ENCODE data around the gene DUS1L. TPM values are rescaled to one million over a fixed set of nuclear protein-coding genes. Genes with fewer than 3 reads are reported as not detected.

The DUS1L gene
- total RNA-seq, 1 donor from 2014 or later = 103 TPM

DNA sequence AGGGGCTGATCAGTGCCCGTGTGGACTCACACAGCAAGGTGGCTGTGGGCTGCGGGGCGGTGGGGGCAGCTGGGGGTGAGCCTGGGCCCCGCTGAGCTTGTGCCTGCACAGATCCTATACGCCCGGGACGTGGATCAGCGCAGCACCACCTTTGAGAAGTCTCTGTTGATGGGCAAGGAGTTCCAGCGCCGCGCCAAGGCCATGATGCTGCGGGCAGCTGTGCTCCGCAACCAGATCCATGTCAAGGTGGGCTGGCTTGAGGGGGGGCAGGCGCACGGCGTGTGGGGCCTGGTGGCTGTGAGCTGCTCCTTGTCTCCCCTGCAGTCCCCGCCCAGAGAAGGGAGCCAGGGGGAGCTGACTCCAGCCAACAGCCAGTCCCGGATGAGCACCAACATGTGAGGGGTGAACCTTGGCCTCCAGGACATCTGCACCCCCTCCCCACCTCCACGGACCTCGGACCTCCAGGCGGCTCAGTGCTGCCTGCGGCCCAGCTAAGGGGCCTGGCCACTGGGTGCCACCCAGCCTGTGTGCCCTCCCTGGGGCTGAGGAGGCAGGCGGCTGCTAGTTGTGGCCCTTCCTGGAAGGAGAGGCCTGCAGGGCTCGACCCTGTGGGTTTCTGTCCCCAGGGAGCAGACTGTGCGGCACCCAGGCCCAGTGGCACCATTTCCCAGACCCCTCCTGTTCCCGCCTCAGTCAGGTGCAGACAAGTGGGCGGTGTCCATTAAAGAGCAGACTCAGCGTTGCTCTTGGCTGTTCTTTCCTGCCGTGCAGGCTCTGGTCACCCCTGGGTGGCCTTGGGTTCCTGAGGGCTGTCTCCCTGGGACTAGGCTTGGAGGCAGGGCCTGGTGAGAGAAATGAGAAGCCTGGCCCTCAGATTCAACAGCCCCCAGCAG lies 8.6 kb downstream of the DUS1L start:
- DNase-seq (ENCODE audit: low spot score) = no peak

GRCh38 chr17:82055965-82056728 lies 9.5 kb downstream of the DUS1L start:
- no peak for DNase-seq (ENCODE audit: low spot score)

GRCh38 chr17:82055023-82055964 lies 10.3 kb downstream of the DUS1L start:
- no peak for DNase-seq (ENCODE audit: low spot score)

GRCh38 chr17:82054351-82055022 lies 11.1 kb downstream of the DUS1L start:
- no peak for DNase-seq (ENCODE audit: low spot score)

GRCh38 chr17:82053556-82054263 lies 11.9 kb downstream of the DUS1L start:
- DNase-seq (ENCODE audit: low spot score) = no peak

- DNase-seq (ENCODE audit: low spot score) = no peak
These were observed 12.5 kb downstream of the DUS1L start for GRCh38 chr17:82053130-82053529.

DNA sequence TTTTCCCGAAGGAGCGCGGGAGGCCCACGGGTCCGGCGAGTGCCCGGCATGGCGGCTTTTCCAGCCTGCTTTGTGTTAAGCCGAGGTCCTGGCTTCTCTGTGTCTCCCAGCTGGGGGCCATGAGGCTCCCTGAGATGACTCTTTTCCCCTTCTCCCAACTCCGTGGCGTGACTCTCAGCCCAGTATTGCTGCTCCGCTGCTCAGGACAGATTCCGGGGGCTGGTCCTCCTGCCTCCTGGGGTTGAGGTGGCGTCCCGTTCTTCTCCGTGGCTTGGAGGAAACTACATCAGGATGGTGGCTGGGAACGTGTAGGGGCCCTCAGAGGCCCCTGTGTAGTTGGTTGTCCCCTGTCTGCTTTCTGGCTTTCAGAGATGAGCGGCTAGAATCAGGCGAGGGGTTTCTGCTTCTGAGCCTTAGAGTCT lies 13.0 kb downstream of the DUS1L start:
- DNase-seq (ENCODE audit: low spot score) = no peak

DNA sequence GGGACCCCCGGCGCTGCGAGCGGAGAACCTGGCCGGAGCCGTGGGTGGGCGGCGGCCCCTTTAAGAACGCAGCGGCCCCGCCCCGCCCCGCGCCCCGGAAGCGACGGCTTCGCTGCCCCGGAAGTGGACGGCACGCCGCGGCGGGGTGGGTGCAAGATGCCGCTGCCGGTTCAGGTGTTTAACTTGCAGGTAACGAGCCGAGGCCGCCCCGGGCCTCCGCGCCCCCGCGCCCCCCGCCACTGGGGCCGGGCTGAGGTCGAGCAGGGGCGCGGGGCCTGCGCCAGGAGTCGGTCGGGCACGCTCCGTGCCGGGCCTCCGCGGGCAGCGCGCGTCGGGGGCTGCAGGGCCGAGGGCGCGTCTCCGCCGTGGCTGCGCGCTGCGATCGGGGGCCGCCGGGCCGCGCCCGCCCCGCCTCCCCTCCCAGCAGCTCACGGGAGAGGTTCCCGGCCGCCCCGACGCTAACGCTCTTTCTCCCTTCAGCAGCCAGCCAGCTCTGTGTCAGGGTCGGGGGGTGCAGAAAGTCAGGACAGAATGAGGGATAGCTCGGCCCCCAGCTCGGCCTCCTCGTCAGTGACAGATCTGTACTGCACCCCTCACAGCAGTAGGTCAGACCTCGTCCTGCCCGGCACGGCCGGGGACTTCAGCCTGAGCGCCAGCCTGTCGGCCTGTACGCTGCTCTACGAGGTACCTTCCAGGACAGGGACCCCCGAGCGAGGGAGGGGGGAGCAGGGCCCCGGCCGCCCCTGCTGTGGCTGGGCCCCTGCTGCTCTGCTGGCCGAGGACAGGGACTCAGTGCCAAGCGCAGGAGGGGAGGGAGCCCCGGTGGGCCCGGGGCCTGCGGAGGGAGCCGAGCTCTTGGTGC lies 13.6 kb downstream of the DUS1L start, which contains the start of the genes GPS1 and RFNG:
TSS of gene GPS1 (plus strand) at position 123 of the 862 bp plus-strand sequence. CDS start at position 157, 34 bp downstream.
TSS of gene RFNG (minus strand) at position 36 of the 862 bp plus-strand sequence. CDS start 45 bp downstream, outside the sequence.
- no peak for DNase-seq (ENCODE audit: low spot score)

DNA sequence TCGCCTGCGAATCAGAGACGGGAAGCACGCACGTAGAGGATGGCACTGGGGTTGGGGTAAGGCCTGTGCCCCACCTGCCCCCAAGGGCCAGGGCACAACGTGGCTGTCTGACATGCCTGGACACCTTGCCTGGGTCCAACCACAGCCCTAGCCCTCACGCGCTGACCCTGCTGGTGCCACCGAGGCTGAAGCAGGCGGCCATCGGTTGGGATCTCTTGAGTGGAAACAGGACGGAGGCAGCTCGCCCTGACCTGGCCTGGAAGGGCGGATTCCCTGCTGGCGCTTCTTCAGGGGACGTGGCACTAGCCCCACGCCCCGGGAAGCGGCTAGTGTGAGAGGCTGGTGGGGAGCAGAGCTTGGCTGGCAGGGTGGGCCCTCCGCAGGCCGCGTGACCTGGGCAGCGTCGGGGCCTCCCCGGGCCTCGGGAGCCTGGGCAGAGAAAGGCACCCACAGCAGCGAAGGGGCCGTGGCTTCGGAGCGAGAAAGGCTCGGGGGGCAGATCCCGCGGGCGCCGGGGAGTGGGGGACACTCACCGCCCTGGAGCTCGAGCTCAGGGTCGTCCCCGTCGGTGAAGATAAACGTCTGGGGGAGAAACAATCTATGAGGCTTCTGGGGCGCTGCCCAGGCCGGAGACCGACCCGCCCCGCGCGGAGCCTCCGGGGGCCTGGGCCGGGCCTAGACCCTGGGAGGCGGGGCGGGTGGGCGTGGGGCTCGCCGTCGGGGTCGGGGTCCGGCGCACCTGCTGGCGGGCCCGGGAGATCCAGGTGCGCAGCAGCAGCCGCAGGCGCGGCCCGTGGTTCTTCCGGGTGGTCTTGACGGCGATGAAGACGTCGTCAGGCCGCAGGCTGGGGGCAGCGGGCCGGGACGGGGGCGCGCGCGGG lies 14.6 kb downstream of the DUS1L start:
- DNase-seq (ENCODE audit: low spot score) = no peak

- no peak for DNase-seq (ENCODE audit: low spot score)
These were observed 15.3 kb downstream of the DUS1L start for GRCh38 chr17:82050152-82050760.

GRCh38 chr17:82049521-82049971 lies 16.1 kb downstream of the DUS1L start:
- no peak for DNase-seq (ENCODE audit: low spot score)

GRCh38 chr17:82049106-82049505 lies 16.5 kb downstream of the DUS1L start:
- no peak for DNase-seq (ENCODE audit: low spot score)

- DNase-seq (ENCODE audit: low spot score) = no peak
These were observed 17.0 kb downstream of the DUS1L start for GRCh38 chr17:82048571-82048971.

DNA sequence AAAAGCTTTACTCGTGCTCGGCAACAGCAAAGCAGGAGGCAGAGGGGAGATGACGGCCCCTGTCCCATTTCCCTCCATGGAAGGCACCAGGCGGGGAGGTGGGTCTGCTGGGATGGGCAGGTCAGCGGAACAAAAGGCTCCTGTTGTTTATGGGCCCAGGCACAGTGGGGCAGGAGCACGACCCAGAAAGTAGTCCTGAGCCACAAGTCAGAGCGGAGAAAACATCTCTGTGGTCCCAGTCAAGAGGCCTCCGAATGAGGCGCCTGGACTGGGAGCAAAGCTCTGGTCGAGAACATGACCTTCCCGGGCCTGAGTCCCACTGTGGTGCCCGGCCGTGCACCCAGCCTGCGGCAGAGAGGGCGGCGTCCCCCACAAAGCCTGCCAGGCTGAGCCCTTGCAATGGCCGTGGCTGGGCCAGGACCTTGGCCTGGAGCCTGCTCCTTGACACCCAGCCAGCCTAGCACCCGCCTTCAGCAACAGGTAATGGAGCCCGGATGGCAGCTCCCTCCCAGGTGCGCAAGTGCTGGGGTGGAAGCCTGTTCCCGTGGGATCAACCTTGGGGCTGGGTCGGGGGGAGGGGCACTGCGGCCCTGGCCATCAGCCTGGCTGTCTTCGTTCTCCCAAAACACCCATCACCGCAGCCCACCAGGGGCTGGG lies 17.6 kb downstream of the DUS1L start:
- no peak for DNase-seq (ENCODE audit: low spot score)

DNA sequence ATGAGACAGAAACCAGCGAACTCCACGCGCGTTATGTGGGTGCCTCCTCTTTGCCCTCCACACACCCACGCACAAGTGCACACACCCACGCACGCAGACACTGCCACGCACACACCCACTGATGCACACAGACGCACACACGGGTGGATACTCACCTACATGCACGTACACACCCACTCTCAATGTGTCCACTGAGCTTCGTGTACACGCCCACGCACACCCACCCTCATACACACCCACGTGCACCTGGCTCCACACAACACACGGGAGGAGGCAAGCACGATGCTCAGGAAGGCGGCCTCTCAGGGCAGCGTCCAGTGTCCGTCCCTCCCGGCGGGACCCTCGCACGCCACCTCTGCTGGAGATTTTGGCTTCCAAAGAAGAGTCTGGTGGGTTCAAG lies 18.2 kb downstream of the DUS1L start:
- DNase-seq (ENCODE audit: low spot score) = no peak

DNA sequence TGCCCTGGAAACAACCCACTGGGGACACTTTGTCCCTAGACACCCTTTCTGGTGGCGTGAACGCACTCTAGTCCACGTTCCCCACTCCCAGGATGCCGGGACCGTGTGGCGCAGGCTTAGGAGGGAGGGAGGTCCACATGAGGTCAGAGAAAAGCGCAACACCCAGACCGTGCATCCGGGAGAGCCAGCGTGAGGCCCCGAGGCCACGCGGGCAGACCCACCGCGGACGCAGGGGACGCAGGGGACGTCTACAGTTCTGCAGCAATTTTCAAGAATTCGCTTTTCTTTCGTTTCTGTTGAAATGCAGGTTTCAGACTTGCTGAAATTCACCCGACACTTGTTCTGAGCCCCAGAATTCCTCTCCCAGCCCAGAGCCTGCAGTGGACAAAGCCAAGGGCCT lies 18.7 kb downstream of the DUS1L start:
- DNase-seq (ENCODE audit: low spot score) = no peak

Measured in mesenteric fat pad (tissue), 1 donor.